Activated T-helper 2 cell treated with anti-CD3 and anti-CD28 coated beads, Interferon-gamma antibody, Interleukin-2, Interleukin-4, amounts not matched to agents 10 μg/mL and 5 μg/mL and 100 μg/mL, durations not matched to agents 14 hours and 24 hours and 36 hours (primary cell): Measurements from ENCODE around the gene MRPL36. TPM values are rescaled to one million over a fixed set of nuclear protein-coding genes. Genes with fewer than 3 reads are reported as not detected.

Experiments
- DNase-seq: peaks from one replicate; pipeline ENCODE4 v3.0.0; 2021; ENCODE audit warnings: low spot score
- H3K27ac Mint-ChIP-seq: one replicate; pipeline ENCODE4 v1.8.0; 2021; ENCODE audit warnings: mixed read lengths
- H3K27me3 Mint-ChIP-seq: one replicate; pipeline ENCODE4 v1.8.0; 2021; ENCODE audit warnings: low read depth, mixed read lengths
- H3K36me3 Mint-ChIP-seq: one replicate; pipeline ENCODE4 v1.8.0; 2021; ENCODE audit warnings: low read depth, mixed read lengths
- H3K4me1 Mint-ChIP-seq: one replicate; pipeline ENCODE4 v1.8.0; 2021; ENCODE audit warnings: low read depth, mixed read lengths
- H3K4me3 Mint-ChIP-seq: one replicate; pipeline ENCODE4 v1.8.0; 2021; ENCODE audit warnings: low read depth, mild to moderate bottlenecking, moderate library complexity, mixed read lengths
- H3K9me3 Mint-ChIP-seq: one replicate; pipeline ENCODE4 v1.8.0; 2021; ENCODE audit warnings: mixed read lengths
- intact Hi-C: fragments of 100-400 bp; cut with micrococcal nuclease; formaldehyde crosslinking; loops from one replicate; pipeline ENCODE4 v1.15.1; 2023
- total RNA-seq: library from RNA; stranded (reverse); gene quantifications from 2 replicates; pipeline ENCODE4 v1.2.3, GENCODE V29; 2022

The MRPL36 gene
- total RNA-seq, 1 donor from 2014 or later: 96.1 TPM

DNA sequence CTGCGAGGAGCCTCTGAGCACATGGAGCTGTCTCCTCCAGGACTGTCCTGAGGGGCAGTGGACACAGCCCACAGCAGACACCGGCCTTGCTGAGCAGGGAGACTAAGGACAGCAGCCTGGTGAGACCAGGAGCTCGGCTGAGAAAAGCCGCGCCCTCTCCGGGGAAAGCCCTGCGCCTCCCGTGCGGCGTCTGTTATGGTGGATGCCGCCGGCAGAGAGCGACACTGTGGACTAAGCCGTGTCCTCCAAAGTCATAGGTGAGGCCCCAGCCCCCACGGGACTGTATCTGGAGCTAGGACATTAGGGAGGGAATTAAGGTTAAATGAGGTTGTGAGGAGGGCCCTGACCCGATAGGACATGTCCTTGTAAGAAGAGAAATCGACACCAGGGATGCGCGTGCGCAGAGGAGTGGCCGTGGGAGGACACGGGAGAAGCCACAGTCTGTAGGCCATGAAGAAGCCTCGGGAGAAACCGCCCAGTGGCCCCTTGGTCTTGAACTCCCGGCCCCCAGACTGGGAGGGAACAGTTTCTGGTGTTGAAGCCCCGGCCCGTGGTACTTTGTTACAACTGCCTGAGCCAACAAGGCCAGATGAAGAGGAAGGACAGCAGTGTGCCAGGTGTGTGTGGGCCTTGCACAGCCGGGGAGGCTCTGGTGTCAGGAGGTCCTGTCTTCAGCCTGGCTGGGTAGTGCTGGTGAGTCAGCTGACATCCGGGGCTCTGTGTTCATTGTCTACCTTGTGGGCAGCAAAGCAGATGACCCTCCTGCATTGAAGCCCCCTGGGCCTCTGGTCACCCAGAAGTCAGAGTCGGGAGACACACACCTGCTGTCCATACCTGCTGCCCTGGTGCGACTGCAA is 22.1 kb downstream of the MRPL36 start:
- Mint-ChIP-seq H3K27me3 (peaks cover 10% of the 10 kb centered on the region), H3K36me3 (no peaks in the 10 kb centered on the region), H3K9me3 (no peaks in the 10 kb centered on the region), H3K4me3 (no peak overlapping the region), H3K4me1 (no peaks in the 10 kb centered on the region), H3K27ac (no peak overlapping the region)
- no peak for DNase-seq
- intact Hi-C loops: no loop called here

DNA sequence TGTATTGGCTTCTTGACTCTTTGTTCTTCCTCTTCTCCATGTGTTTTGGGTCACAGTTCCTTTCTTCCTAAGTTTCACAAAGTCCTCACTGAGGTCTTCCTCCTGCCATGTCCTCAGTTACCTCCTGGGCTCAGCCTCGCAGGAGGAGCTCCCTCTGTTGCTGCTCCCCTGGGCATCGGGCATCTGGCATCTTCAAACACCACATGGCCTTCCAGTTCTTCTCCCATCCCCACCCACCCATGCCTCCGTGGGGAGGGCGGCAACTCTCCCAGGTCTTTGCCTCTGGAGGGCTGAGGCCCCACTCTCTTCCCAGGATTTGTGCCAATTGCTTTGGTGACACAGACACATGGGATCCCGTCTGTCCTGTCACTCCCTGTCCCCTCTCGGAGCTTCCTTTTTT is 22.8 kb downstream of the MRPL36 start:
- Mint-ChIP-seq H3K9me3 (no peaks in the 10 kb centered on the region), H3K36me3 (no peaks in the 10 kb centered on the region), H3K4me3 (no peak overlapping the region), H3K4me1 (no peaks in the 10 kb centered on the region), H3K27me3 (peaks cover 12% of the 10 kb centered on the region), H3K27ac (no peak overlapping the region)
- DNase-seq: no peak
- intact Hi-C loops: no loop called here

DNA sequence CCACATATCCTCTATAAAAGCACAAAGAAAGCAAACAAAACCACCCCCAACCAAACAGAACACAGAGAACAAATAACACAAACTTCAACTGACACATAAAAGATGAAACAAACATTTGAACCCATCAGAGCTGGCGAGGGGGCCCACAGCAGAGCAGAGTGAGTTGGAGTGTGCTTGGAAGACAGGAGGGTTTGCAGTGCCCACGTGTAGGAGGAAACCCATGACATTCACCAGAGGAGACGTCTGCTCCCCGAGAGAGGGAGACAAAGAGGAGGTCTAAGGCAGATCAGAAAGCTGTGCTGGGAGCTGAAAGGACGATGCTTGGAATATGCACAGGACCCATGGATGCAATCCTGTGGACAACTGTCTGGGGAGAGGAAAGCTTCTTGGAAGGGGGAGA is 27.0 kb downstream of the MRPL36 start:
- no peak overlapping the region for H3K27ac Mint-ChIP-seq
- intact Hi-C loops: no loop called here
- no peaks in the 10 kb centered on the region for H3K36me3 Mint-ChIP-seq
- H3K4me3 Mint-ChIP-seq: no peak overlapping the region
- no peaks in the 10 kb centered on the region for H3K4me1 Mint-ChIP-seq
- DNase-seq: no peak
- H3K27me3 Mint-ChIP-seq: peaks cover 13% of the 10 kb centered on the region
- no peaks in the 10 kb centered on the region for H3K9me3 Mint-ChIP-seq

DNA sequence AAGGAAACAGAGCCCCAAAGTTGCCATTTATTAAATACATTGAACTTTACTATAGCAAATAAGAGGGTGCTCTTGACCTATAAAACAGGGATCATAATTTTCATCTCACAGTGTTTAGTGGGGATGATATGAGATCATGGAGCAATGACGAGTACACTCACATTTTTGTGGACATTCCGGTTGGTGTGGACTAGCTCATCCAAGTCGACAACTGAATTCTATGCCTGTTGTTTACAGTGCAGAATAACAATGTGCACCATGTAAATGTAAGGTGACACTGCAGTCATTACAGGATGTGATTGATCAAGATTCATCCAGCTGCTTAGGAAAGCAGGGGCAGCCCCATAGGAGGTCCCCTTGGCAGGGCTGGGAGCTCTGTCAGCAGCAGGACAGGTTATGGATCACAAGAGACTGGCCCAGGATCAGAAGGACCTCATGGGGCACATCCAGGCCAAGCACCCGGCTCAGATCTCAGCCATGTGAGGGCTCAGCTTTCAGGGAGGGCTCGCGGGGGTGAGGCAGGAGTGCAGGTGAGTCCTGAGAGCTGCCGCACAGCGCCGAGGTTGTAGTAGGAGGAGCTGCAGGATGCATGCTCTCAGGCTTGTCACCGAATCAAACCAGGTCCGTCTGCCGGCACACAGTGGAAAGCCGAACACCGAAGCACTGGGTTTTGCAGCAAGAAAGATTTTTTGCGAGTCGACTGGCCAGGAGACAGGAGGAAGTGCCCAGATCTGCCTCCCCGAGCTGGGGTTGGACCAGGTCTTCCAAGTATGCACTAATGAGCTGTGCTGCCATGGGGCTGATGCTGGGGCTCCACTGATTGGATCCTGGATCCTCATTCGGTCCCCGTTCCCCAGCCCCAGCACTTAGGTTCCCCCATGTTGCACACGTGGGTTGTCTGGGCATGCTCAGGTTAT is 28.2 kb downstream of the MRPL36 start:
- no peaks in the 10 kb centered on the region for H3K4me1 Mint-ChIP-seq
- DNase-seq: no peak
- H3K9me3 Mint-ChIP-seq: no peaks in the 10 kb centered on the region
- H3K27me3 Mint-ChIP-seq: peaks cover 13% of the 10 kb centered on the region
- no peak overlapping the region for H3K27ac Mint-ChIP-seq
- H3K4me3 Mint-ChIP-seq: no peak overlapping the region
- intact Hi-C loops: no loop called here
- no peaks in the 10 kb centered on the region for H3K36me3 Mint-ChIP-seq

DNA sequence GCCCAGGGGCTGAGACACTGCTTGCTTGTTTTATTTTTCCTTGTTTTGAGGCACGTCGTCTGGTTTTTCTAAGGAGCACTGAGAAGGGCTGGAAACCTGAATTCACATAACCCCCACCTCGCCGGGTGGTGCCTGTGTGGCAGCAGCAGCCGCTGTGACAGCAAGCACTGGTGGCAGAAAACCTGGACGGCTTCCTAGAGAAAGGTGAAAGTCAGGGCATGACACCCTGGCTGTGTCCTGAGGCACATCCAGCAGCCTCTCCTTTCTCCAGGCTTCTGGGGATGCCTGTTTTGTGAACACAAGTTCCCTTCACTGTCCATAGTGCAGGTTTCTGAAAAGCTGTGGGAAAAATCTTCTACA is 29.2 kb downstream of the MRPL36 start:
- DNase-seq: no peak
- H3K36me3 Mint-ChIP-seq: no peaks in the 10 kb centered on the region
- H3K4me1 Mint-ChIP-seq: no peaks in the 10 kb centered on the region
- no peak overlapping the region for H3K4me3 Mint-ChIP-seq
- no peak overlapping the region for H3K27ac Mint-ChIP-seq
- H3K9me3 Mint-ChIP-seq: no peaks in the 10 kb centered on the region
- H3K27me3 Mint-ChIP-seq: peaks cover 10% of the 10 kb centered on the region
- intact Hi-C loops: no loop called here

DNA sequence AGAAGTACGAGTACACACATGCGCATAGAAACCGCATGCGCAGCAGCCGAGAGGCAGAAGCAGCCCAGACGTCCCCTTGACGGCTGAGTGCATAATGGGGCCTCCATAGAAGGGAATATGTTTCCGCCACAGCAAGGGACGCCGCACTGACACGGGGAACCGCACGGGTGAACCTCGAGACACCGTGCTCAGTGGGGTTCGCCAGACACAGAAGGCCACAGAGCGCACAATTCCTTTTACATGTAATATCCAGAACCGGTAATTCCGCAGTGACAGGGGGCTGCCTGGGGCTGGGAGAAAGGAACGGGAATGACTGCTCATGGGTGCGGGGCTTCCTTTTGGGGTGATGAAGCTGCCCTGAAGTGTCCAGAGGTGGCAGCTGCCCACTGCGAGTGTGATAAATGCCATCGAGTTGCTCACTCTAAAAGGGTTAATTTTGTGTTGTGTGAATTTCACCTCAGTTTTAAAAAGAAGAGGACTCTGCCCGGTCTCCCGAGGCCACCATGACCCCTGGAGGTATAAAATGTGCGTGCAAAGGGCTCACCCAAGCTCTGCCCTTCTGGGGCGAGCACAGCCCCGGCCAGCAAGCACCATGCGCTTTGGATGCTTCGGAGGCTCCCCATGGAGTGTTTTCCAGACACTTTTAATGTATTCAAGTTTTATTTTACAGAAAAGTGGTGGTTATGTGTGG is 29.7 kb downstream of the MRPL36 start:
- H3K9me3 Mint-ChIP-seq: no peaks in the 10 kb centered on the region
- intact Hi-C loops: loop anchor here (10.0 kb wide), 1 partner anchor 245 kb away; no protein-coding TSS in a partner anchor
- no peak overlapping the region for H3K4me3 Mint-ChIP-seq
- no peak for DNase-seq
- no peaks in the 10 kb centered on the region for H3K4me1 Mint-ChIP-seq
- H3K27me3 Mint-ChIP-seq: peaks cover 10% of the 10 kb centered on the region
- H3K27ac Mint-ChIP-seq: no peak overlapping the region
- H3K36me3 Mint-ChIP-seq: no peaks in the 10 kb centered on the region

DNA sequence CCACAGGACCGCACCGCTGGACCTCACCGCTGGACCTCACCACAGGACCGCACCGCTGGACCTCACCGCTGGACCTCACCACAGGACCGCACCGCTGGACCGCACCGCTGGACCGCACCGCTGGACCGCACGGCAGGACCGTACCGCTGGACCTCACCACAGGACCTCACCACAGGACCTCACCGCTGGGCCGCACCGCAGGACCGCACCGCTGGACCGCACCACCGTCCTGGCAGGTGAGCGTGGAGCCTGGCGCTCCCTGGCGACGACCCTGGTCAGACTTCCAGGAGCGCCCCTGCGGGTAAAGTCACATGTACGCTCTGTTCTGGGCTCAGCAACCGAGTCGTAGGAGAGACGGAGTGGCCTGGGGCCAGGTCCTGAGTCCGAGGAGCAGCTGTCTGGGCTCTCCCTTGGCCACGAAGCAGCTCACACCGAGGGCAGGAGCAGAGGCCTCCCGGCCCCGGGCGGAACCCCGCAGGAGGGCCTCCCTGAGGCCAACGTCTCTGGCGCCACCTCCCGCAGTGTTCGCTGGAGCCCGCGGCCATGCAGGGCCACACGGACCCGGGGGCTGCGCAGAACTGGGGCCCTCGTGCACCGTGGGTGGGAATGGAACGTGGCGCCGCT is 30.5 kb downstream of the MRPL36 start:
- peaks cover 10% of the 10 kb centered on the region for H3K27me3 Mint-ChIP-seq
- no peaks in the 10 kb centered on the region for H3K36me3 Mint-ChIP-seq
- H3K4me1 Mint-ChIP-seq: no peaks in the 10 kb centered on the region
- no peak for DNase-seq
- no peak overlapping the region for H3K27ac Mint-ChIP-seq
- H3K9me3 Mint-ChIP-seq: no peaks in the 10 kb centered on the region
- intact Hi-C loops: loop anchor here (10.0 kb wide), 1 partner anchor 246 kb away; no protein-coding TSS in a partner anchor
- H3K4me3 Mint-ChIP-seq: no peak overlapping the region

DNA sequence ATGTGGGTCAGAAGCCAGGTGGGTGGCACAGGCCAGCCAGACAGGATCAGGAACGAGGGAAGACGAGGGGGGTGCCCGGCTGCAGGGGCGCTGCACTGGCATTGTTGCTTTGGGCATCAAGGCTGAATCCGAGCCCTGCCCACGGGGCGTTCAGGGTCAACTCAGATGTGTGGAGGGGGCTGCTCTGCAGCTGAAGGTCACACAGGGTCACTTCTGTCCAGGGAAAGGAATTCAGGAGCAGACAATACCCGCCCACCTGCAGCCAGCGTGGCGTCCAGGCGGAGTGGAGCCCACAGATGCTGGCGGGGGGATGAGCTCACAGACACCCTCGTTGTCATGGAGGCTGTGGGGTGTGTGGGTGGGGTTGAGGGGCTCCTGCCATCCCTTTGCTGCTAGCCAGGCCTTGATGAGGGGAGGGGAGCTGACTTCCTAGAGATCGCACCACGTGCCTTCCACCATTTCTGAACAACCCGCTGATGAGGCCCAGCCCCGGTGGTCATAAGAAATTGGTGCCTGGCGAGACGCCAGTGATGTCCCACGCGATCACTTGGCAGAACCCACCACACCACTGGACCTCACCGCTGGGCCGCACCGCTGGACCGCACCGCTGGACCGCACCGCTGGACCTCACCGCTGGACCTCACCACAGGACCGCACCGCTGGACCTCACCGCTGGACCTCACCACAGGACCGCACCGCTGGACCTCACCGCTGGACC is 31.2 kb downstream of the MRPL36 start:
- Mint-ChIP-seq H3K4me3 (no peak overlapping the region), H3K4me1 (no peaks in the 10 kb centered on the region), H3K36me3 (no peaks in the 10 kb centered on the region), H3K27ac (no peak overlapping the region), H3K9me3 (no peaks in the 10 kb centered on the region), H3K27me3 (peaks cover 10% of the 10 kb centered on the region)
- intact Hi-C loops: loop anchor here (10.0 kb wide), 1 partner anchor 246 kb away; no protein-coding TSS in a partner anchor
- no peak for DNase-seq

DNA sequence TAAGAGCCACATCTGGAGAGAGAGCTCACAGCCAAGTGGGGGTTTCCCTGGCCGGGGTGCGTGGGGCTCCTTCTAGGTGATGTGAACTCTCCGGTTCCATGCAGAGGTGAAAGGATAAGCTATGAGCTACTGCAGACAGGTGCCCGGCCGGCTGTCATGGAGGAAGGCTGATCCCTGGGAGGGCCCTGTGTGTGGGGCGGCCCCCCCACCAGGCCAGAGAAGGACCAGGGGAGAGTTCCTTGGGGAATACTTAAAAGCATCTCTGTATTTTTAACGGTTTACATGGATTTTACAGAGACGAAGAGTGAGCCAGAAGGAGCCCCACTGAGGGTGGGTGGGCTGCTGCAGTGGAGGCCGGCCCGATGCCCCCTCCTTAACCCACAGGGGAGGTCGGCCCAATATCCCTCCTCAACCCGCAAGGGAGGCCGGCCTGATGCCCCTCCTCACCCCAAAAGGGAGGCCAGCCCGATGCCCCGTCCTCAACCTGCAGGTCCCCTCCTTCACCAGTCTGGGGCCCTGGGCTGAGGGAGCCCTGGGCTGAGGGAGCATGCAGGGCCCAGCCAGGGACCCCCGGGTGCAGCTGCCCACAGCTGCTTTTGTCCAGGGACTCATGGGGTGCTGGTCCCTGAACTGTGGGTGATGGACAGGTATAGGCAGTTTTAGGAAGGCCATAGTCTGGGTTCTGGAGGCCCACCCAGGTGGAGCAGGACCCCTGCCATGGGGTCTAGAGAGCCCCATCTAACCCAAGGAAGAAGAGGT is 31.9 kb downstream of the MRPL36 start:
- intact Hi-C loops: loop anchor here (10.0 kb wide), 1 partner anchor 247 kb away; no protein-coding TSS in a partner anchor

DNA sequence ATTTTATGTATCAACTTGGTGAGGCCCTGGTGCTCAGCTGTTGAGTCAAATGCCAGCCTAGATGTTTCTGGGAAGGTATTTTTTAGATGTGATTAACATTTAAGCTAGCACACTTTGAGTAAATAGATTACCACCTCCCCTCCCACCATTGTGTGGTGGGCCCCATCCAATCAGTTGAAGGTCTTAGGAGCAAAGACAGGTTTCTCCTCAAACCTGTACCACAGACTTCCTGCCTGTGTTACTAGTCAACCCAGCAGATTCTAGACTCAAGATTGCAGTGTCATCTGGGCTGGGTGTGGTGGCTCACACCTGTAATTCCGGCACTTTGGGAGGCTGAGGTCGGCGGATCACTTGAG is 33.8 kb downstream of the MRPL36 start:
- peaks cover 6% of the 10 kb centered on the region for H3K27me3 Mint-ChIP-seq
- no peaks in the 10 kb centered on the region for H3K4me1 Mint-ChIP-seq
- H3K36me3 Mint-ChIP-seq: no peaks in the 10 kb centered on the region
- H3K27ac Mint-ChIP-seq: no peak overlapping the region
- DNase-seq: no peak
- intact Hi-C loops: loop anchor here (10.0 kb wide), 1 partner anchor 249 kb away; no protein-coding TSS in a partner anchor
- no peak overlapping the region for H3K4me3 Mint-ChIP-seq
- no peaks in the 10 kb centered on the region for H3K9me3 Mint-ChIP-seq

More for the DNA sequence above, 31.9 kb downstream of the MRPL36 start:
- H3K4me3 Mint-ChIP-seq: no peak overlapping the region
- H3K4me1 Mint-ChIP-seq: no peaks in the 10 kb centered on the region
- DNase-seq: no peak
- H3K36me3 Mint-ChIP-seq: no peaks in the 10 kb centered on the region
- peaks cover 9% of the 10 kb centered on the region for H3K27me3 Mint-ChIP-seq
- no peaks in the 10 kb centered on the region for H3K9me3 Mint-ChIP-seq
- no peak overlapping the region for H3K27ac Mint-ChIP-seq

DNA sequence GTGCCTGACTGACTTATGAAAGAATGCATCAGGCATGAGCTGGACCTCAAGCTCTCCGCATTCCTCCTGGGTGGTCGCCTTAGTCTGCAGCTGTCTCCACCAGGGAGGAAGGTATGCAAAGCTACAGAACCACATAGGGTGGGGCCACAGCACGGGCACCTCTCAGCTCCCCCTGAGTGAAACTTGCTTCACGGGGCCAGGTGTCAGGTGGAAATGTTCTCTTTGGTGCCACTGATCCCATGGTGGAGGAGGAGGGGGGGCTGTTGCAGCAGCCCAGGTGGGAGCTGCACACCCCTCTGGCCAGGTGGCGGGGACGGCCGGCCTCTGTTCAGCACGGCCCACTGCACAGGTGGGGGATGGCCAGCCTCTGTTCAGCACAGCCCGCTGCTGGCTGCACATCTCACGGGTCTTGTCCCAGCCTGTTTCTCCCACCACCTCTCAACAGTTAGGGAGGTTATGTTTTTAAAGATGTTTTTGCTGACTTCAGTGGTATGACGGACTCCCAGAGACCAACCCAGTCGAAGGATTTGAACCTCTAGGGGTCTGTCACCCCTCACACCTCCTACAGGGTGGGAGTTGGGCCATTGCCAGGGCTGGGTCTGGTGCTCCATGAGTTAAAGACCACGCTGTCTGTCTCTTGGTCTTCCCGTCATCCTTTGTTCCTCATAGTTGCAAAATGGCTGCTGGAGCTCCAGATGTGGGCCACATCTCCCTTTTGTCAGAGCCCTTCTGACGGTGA is 34.3 kb downstream of the MRPL36 start:
- Mint-ChIP-seq H3K4me3 (no peak overlapping the region), H3K9me3 (no peaks in the 10 kb centered on the region), H3K4me1 (no peaks in the 10 kb centered on the region), H3K36me3 (no peaks in the 10 kb centered on the region), H3K27me3 (peaks cover 4% of the 10 kb centered on the region), H3K27ac (no peak overlapping the region)
- intact Hi-C loops: loop anchor here (10.0 kb wide), 1 partner anchor 249 kb away; no protein-coding TSS in a partner anchor
- DNase-seq: no peak
